Measurements from ENCODE around the gene DDHD1.

DNA sequence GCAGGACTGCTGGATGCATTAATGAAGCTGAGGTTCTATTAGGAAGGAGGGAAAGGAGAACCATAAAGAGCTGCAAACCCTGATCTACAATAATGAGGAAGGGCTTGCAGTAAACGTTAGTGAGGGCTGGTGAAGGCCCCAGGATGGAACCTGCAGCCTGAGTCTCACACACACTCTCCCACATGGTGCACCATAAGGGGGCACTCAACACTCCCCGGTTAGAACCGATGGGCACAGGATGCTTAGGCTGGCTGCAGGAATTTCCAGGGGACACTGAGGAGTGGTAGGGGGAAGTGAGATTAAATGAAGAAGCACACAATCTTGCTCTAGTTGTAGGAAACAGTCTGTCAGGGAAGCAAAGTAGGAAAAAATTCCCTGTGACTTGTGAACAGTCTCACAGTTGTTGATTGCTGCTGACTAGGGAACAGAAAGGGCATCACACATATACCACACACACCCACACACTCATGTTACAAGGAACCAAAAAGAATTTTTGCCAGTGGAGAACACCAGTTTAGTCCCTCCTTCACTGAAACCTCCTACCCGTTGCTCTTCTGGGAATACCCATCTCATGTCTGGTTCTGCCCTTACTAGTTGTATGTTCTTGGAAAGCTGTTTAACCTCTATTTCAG is 146.1 kb downstream of the DDHD1 start:
- TF ChIP-seq, protein P1, sequence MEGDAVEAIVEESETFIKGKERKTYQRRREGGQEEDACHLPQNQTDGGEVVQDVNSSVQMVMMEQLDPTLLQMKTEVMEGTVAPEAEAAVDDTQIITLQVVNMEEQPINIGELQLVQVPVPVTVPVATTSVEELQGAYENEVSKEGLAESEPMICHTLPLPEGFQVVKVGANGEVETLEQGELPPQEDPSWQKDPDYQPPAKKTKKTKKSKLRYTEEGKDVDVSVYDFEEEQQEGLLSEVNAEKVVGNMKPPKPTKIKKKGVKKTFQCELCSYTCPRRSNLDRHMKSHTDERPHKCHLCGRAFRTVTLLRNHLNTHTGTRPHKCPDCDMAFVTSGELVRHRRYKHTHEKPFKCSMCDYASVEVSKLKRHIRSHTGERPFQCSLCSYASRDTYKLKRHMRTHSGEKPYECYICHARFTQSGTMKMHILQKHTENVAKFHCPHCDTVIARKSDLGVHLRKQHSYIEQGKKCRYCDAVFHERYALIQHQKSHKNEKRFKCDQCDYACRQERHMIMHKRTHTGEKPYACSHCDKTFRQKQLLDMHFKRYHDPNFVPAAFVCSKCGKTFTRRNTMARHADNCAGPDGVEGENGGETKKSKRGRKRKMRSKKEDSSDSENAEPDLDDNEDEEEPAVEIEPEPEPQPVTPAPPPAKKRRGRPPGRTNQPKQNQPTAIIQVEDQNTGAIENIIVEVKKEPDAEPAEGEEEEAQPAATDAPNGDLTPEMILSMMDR (IDR thresholded peaks at IDR 0.05; ENCODE audit: insufficient read depth, low read depth, low read length) = no peak
- TF ChIP-seq EZH2 (IDR thresholded peaks at IDR 0.05; ENCODE audit: insufficient read depth, low read length) = no peak

Measured in astrocyte (in vitro differentiated cells and primary cell).